ENCODE results near the gene ZNF655. TPM values are rescaled to one million over a fixed set of nuclear protein-coding genes. Genes with fewer than 3 reads are reported as not detected.

The ZNF655 gene
- total RNA-seq, 4 donors from 2014 or later, result 37.1 to 142 (median 99.9) TPM

DNA sequence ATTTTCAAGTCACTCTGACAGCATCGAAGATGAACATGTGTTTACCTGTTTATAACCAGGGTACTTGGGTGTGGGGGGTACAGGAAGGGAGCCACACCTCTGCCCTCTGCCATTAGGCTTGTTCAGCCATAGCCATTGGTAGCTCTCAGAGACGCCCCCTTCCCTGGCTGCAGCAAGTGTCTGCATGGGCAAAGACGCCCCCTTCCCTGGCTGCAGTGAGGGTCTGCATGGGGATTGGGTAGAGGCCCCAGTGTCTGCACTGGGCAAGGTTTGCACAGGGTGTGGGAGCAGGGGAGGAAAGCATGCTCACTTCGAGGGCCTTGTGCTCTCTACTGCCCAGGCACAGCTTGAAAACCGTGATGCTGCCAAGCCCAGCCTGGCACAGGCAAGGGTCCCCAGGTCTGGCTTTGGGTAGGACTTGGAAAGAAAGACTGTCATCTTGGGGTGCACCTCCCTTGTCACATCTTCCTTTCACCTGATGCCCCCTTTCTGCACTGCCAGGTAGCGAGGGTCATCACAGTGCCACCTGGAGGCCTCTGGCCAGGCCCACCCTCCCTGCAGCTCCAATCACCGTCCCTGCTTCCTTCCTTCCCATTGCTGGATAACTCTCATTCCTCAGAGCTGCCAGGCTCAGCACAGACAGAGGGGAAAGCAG lies 43.3 kb downstream of the ZNF655 start:
- H3K9me3 ChIP-seq, result no peaks in the 10 kb centered on the region
- no peaks in the 10 kb centered on the region for H3K27me3 ChIP-seq
- no peak for DNase-seq
- H3K4me3 ChIP-seq, result no peak overlapping the region
- TF ChIP-seq, protein P1, sequence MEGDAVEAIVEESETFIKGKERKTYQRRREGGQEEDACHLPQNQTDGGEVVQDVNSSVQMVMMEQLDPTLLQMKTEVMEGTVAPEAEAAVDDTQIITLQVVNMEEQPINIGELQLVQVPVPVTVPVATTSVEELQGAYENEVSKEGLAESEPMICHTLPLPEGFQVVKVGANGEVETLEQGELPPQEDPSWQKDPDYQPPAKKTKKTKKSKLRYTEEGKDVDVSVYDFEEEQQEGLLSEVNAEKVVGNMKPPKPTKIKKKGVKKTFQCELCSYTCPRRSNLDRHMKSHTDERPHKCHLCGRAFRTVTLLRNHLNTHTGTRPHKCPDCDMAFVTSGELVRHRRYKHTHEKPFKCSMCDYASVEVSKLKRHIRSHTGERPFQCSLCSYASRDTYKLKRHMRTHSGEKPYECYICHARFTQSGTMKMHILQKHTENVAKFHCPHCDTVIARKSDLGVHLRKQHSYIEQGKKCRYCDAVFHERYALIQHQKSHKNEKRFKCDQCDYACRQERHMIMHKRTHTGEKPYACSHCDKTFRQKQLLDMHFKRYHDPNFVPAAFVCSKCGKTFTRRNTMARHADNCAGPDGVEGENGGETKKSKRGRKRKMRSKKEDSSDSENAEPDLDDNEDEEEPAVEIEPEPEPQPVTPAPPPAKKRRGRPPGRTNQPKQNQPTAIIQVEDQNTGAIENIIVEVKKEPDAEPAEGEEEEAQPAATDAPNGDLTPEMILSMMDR (IDR thresholded peaks at IDR 0.05), result no peak
- TF ChIP-seq POLR2A (IDR thresholded peaks at IDR 0.05), result no peak
- H3K4me1 ChIP-seq, result no peaks in the 10 kb centered on the region
- H3K36me3 ChIP-seq, result no peaks in the 10 kb centered on the region
- intact Hi-C loops (cut with DNase I; ENCODE audit: low total_unique reads), result no loop called here
- H3K27ac ChIP-seq, result no peak overlapping the region

DNA sequence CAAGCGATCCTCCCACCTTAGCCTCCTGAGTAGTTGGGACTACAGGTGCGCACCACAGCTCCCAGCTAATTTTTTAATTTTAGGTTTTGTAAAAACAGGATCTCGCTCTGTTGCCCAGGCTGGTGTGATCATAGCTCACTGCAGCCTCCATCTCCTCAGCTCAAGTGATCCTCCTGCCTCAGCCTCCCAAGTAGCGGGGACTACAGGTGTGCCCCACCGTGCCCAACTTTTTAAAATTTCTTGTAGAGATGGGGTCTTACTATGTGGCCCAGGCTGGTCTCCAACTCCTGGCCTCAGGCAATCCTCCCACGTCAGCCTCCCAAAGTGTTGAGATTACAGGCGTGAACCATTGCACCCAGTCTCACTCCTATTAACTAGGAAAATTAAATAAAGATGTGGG lies 47.1 kb downstream of the ZNF655 start:
- intact Hi-C loops (cut with DNase I; ENCODE audit: low total_unique reads), result no loop called here

DNA sequence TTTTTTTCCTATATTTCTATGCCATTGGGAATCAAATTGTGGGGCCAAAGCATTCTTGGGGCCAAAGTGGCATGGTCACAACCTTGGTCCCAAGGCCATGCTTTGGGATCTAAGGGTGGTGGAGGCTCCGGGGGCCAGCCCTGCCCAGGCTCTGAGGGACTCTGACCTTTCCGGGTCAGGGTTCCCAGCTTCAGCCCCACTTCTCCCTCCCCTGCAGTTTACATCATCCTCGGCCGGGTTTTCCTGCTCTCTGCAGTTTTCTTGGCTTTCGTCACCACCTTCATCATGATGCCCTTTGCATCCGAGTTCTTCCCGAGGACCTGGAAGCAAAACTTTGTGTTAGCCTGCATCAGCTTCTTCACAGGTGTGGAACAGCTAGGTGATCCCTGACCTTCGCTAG lies 48.1 kb downstream of the ZNF655 start:
- intact Hi-C loops (cut with DNase I; ENCODE audit: low total_unique reads), result no loop called here
- no peaks in the 10 kb centered on the region for H3K4me1 ChIP-seq
- no peaks in the 10 kb centered on the region for H3K9me3 ChIP-seq
- DNase-seq, result no peak
- TF ChIP-seq POLR2A (IDR thresholded peaks at IDR 0.05), result no peak
- TF ChIP-seq, protein P1 (IDR thresholded peaks at IDR 0.05), result no peak
- H3K27me3 ChIP-seq, result no peaks in the 10 kb centered on the region
- H3K4me3 ChIP-seq, result no peak overlapping the region
- H3K27ac ChIP-seq, result no peak overlapping the region
- no peaks in the 10 kb centered on the region for H3K36me3 ChIP-seq

More for the DNA sequence above, 47.1 kb downstream of the ZNF655 start:
- H3K4me1 ChIP-seq, result no peaks in the 10 kb centered on the region
- no peaks in the 10 kb centered on the region for H3K27me3 ChIP-seq
- DNase-seq, result no peak
- no peak overlapping the region for H3K4me3 ChIP-seq
- H3K9me3 ChIP-seq, result no peaks in the 10 kb centered on the region
- no peak for TF ChIP-seq POLR2A (IDR thresholded peaks at IDR 0.05)
- TF ChIP-seq, protein P1 (IDR thresholded peaks at IDR 0.05), result no peak
- H3K36me3 ChIP-seq, result no peaks in the 10 kb centered on the region
- H3K27ac ChIP-seq, result no peak overlapping the region

DNA sequence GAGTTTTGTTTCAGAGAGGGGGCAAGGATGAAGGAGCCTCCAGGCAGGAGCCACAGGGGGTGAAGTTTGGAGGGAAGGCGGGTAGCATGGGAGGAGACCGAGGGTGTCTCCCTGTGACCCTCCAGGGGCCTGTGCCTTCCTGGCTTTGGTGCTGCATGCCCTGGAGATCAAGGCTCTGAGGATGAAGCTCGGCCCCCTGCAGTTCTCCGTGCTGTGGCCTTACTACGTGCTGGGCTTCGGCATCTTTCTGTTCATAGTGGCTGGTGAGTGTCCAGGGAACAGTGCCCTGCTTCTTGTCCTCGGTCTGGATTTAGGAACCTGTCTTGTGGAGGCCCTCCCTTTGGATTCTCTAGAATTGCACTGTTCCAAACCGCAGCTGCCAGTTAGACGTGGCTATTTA lies 49.1 kb downstream of the ZNF655 start:
- TF ChIP-seq, protein P1 (IDR thresholded peaks at IDR 0.05), result no peak
- TF ChIP-seq POLR2A (IDR thresholded peaks at IDR 0.05), result no peak
- no peak for DNase-seq
- Histone ChIP-seq H3K27ac (no peak overlapping the region), H3K9me3 (no peaks in the 10 kb centered on the region), H3K36me3 (no peaks in the 10 kb centered on the region), H3K4me1 (no peaks in the 10 kb centered on the region), H3K27me3 (no peaks in the 10 kb centered on the region), H3K4me3 (no peak overlapping the region)
- intact Hi-C loops (cut with DNase I; ENCODE audit: low total_unique reads), result no loop called here

DNA sequence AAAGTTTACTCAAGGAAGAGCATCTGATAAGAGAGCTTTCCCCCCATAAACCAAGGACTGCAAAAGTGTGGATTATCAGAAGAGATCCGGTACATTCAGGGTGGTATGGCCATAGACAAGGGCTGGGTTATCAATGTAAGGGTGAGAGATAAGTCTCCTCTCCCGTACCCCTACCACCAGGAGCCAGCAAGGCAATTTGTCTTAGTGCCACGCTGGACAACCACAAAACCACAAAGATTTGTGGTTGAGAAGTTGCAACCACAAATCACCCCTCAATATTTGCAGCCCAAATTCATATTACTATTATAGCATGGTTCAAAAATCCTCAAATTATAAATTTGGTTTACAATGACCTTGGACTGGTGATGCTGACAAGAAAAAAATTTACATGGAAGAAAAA lies 56.1 kb downstream of the ZNF655 start:
- Histone ChIP-seq H3K4me1 (peaks cover 5 to 8% of the 10 kb centered on the region in 2 donors), H3K27ac (no peak overlapping the region), H3K27me3 (no peaks in the 10 kb centered on the region), H3K4me3 (no peak overlapping the region), H3K36me3 (no peaks in the 10 kb centered on the region), H3K9me3 (no peaks in the 10 kb centered on the region)
- no peak for DNase-seq
- intact Hi-C loops (cut with DNase I; ENCODE audit: low total_unique reads), result no loop called here
- no peak for TF ChIP-seq POLR2A (IDR thresholded peaks at IDR 0.05)
- TF ChIP-seq, protein P1 (IDR thresholded peaks at IDR 0.05), result no peak

All from uterus (tissue), 4 donors.